ENCODE results near the gene SMIM24. TPM values are rescaled to one million over a fixed set of nuclear protein-coding genes. Genes with fewer than 3 reads are reported as not detected.

The SMIM24 gene
- total RNA-seq, 1 experiment from 2014 or later, result 1.9 TPM

DNA sequence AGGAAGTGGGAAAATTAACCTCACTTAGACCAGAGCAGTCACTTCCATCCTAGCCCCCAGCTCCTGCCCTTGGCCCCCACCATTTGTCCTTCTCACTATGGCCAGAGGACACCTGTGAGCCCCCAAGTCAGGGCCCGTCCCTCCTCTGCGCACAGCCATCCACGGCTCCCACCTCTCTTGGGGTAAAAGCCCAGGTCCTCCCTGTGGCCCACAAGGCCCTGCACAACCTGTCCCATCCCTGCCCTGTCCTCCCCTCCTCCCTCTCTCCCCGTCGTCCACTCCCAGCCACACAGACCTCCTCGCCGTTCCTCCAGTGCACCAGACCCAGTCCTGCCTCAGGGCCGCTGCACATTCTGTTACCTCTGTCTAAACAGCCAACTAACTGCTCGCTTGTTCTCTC, 53.9 kb downstream of the SMIM24 start:
- Mint-ChIP-seq H3K27me3 (ENCODE audit: low read depth) (peaks cover 23% of the 10 kb centered on the region), H3K9me3 (no peaks in the 10 kb centered on the region; a peak in 1 of 5 replicates), H3K36me3 (ENCODE audit: insufficient read depth in 1 of 3, low read depth in 3 of 3) (no peaks in the 10 kb centered on the region; a peak in 1 of 7 replicates), H3K27ac (no peak overlapping the region), H3K4me3 (peak overlapping the region in 1 of 2 experiments; percentile 10; a peak in 1 of 5 replicates), H3K4me1 (peaks cover 0 to 3% of the 10 kb centered on the region in 2 experiments; a peak in 2 of 4 replicates)
- Histone ChIP-seq H2BK120ac (ENCODE audit: low read depth, low read length, poor library complexity, severe bottlenecking) (no peak overlapping the region), H2BK12ac (ENCODE audit: insufficient read length, low read depth, low read length) (no peak overlapping the region), H3K9me3 (ENCODE audit: control insufficient read depth, low read depth, low read length) (no peaks in the 10 kb centered on the region), H4K91ac (ENCODE audit: insufficient read length, low read depth, low read length) (no peak overlapping the region), H3K27ac (ENCODE audit: insufficient read length, low read depth, low read length) (no peak overlapping the region), H3K9ac (ENCODE audit: extremely low read depth, insufficient read length, low read length) (no peak overlapping the region), H3K23me2 (ENCODE audit: insufficient read length, low read depth, low read length, poor library complexity, severe bottlenecking) (no peaks in the 10 kb centered on the region), H3K4ac (ENCODE audit: low read depth, low read length) (no peak overlapping the region), H4K8ac (replicated peaks; ENCODE audit: insufficient read length, low read depth, low read length) (no peak overlapping the region), H2BK5ac (ENCODE audit: insufficient read length, low read length) (no peak overlapping the region), H4K5ac (ENCODE audit: insufficient read length, low read depth, low read length) (no peak overlapping the region), H3K56ac (ENCODE audit: insufficient read length, low read depth, low read length) (no peak overlapping the region), H2BK15ac (ENCODE audit: low read depth, low read length) (no peak overlapping the region), H2AK5ac (ENCODE audit: insufficient read length, low read length) (no peak overlapping the region), H3K79me2 (ENCODE audit: insufficient read depth, low read length) (no peaks in the 10 kb centered on the region), H2BK20ac (ENCODE audit: low read depth, low read length, poor library complexity, severe bottlenecking) (no peak overlapping the region), H3K27me3 (ENCODE audit: insufficient read depth, low read length) (no peaks in the 10 kb centered on the region), H3K18ac (ENCODE audit: insufficient read length, low read depth, low read length) (no peak overlapping the region), H3K4me2 (ENCODE audit: insufficient read depth, insufficient read length, low read length) (no peak overlapping the region), H3K4me1 (ENCODE audit: insufficient read depth, low read length) (no peaks in the 10 kb centered on the region), H3T11ph (ENCODE audit: low read length) (no peak overlapping the region), H3K14ac (ENCODE audit: insufficient read depth, low read length) (no peak overlapping the region), H3K23ac (ENCODE audit: insufficient read length, low read depth, low read length) (no peak overlapping the region), H4K20me1 (ENCODE audit: control insufficient read depth, insufficient read depth, insufficient read length) (no peaks in the 10 kb centered on the region), H2AFZ (ENCODE audit: low read length) (no peak overlapping the region), H3K79me1 (ENCODE audit: insufficient read depth, low read depth, low read length, poor library complexity, severe bottlenecking) (no peaks in the 10 kb centered on the region)
- whole genome bisulfite sequencing (ENCODE audit: extremely low coverage, insufficient read length, low lambda C conversion rate), result no CpG with 5 or more reads among the region's 9 CpGs
- no peak for DNase-seq
- TF ChIP-seq, protein P1, sequence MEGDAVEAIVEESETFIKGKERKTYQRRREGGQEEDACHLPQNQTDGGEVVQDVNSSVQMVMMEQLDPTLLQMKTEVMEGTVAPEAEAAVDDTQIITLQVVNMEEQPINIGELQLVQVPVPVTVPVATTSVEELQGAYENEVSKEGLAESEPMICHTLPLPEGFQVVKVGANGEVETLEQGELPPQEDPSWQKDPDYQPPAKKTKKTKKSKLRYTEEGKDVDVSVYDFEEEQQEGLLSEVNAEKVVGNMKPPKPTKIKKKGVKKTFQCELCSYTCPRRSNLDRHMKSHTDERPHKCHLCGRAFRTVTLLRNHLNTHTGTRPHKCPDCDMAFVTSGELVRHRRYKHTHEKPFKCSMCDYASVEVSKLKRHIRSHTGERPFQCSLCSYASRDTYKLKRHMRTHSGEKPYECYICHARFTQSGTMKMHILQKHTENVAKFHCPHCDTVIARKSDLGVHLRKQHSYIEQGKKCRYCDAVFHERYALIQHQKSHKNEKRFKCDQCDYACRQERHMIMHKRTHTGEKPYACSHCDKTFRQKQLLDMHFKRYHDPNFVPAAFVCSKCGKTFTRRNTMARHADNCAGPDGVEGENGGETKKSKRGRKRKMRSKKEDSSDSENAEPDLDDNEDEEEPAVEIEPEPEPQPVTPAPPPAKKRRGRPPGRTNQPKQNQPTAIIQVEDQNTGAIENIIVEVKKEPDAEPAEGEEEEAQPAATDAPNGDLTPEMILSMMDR (conservative IDR thresholded peaks at IDR 0.05), result no peak

Other genes with a start within 250 kb of the SMIM24 start
- 5.6 and 8.0 TPM in 2 replicates for gene NFIC, start 113.9 kb downstream of the SMIM24 start, total RNA-seq (2021)
- not detected in 2 replicates for gene SMIM44, start 2.9 kb upstream of the SMIM24 start, total RNA-seq (2021)
- gene DOHH, start 20.1 kb upstream of the SMIM24 start, total RNA-seq (2021), result 16.5 and 18.1 TPM in 2 replicates
- gene FZR1, start 25.8 kb upstream of the SMIM24 start, total RNA-seq (2021), result 46.0 and 51.4 TPM in 2 replicates
- gene TEKTIP1, start 58.6 kb upstream of the SMIM24 start, total RNA-seq (2021), result 1.2 and 1.3 TPM in 2 replicates
- 51.5 and 58.8 TPM in 2 replicates for gene MFSD12, start 77.1 kb upstream of the SMIM24 start, total RNA-seq (2021)
- 58.1 and 58.9 TPM in 2 replicates for gene HMG20B, start 92.4 kb upstream of the SMIM24 start, total RNA-seq (2021)
- gene GIPC3, start 105.0 kb upstream of the SMIM24 start, total RNA-seq (2021), result 1.6 and 1.9 TPM in 2 replicates
- 0.63 and 0.64 TPM in 2 replicates for gene TBXA2R, start 126.3 kb upstream of the SMIM24 start, total RNA-seq (2021)
- gene CACTIN, start 146.3 kb upstream of the SMIM24 start, total RNA-seq (2021), result 35.9 and 37.3 TPM in 2 replicates
- 41.7 and 42.2 TPM in 2 replicates for gene PIP5K1C, start 219.9 kb upstream of the SMIM24 start, total RNA-seq (2021)
- 27.3 and 27.9 TPM in 2 replicates for gene TJP3, start 227.9 kb upstream of the SMIM24 start, total RNA-seq (2021)

All from H9 (cell line).